C4-2B (cell line): ENCODE measurements around the gene INTS13.

Experiments used
- CTCF ChIP-seq: fragments of 450-650 bp; conservative IDR thresholded peaks from 2 replicates; pipeline ENCODE4 v1.5.1; 2017; ENCODE audit warnings: mild to moderate bottlenecking
- ZFX ChIP-seq: fragments of 450-650 bp; IDR thresholded peaks from 2 replicates; pipeline ENCODE4 v1.6.1; 2017

- TF ChIP-seq CTCF: no peak
- TF ChIP-seq ZFX: no peak
These were observed 42.0 kb upstream of the INTS13 start for GRCh38 chr12:26979733-26980132.
